ENCODE measurements around the gene MYH7.
"Not testable (repeated sequence)": the region's sequence is repeated elsewhere in the genome, so short reads cannot be mapped to it uniquely, and the experiment has no call there.

The MYH7 gene

GRCh38 chr14:23403908-23404307 lies 31.6 kb downstream of the MYH7 start:
- TF ChIP-seq, protein P1, sequence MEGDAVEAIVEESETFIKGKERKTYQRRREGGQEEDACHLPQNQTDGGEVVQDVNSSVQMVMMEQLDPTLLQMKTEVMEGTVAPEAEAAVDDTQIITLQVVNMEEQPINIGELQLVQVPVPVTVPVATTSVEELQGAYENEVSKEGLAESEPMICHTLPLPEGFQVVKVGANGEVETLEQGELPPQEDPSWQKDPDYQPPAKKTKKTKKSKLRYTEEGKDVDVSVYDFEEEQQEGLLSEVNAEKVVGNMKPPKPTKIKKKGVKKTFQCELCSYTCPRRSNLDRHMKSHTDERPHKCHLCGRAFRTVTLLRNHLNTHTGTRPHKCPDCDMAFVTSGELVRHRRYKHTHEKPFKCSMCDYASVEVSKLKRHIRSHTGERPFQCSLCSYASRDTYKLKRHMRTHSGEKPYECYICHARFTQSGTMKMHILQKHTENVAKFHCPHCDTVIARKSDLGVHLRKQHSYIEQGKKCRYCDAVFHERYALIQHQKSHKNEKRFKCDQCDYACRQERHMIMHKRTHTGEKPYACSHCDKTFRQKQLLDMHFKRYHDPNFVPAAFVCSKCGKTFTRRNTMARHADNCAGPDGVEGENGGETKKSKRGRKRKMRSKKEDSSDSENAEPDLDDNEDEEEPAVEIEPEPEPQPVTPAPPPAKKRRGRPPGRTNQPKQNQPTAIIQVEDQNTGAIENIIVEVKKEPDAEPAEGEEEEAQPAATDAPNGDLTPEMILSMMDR (IDR thresholded peaks at IDR 0.05; ENCODE audit: extremely low read depth, missing control alignments) = no peak
- DNase-seq (ENCODE audit: low spot score) = no peak

GRCh38 chr14:23403139-23403438 lies 32.4 kb downstream of the MYH7 start:
- DNase-seq (ENCODE audit: low spot score) = no peak
- TF ChIP-seq, protein P1 (IDR thresholded peaks at IDR 0.05; ENCODE audit: extremely low read depth, missing control alignments) = no peak

DNA sequence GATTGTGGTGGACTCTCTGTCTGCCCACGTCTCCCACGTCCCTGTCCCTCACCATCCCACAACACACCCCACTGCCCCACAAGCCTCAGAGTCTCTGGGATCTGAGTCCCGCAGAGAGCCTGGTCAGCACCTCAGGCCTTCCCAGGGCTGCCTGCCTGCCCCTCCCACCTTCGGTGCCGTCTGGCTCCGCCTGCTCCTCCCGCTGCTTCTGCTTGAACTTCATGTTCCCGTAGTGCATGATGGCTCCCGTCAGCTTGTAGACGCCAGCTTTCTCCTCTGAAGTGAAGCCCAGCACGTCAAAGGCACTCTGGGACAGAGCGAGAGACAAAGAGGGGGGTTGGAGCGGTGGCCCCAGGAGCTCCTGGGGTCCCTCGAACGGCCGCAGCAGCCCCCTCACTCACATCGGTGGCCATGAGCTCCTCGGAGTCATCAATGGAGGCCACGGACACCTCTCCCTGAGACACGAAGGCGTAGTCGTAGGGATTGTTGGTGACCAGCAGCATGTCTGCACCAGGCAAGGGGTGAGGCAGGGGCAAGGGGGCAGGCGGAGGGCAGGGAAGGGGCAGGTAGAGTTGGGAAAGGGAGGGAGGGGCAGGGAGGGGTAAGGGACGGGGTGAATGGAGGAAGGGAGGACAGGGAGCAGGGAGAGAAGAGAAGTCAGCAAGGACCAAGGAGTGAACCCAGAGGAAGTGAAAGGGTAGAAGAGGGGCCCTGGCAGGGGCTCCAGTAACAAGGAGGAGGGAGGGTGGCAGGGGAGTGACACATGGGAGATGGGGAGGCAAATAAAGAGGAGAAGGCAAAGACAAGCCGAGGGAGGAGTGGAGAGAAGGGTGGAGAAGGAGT lies 32.9 kb downstream of the MYH7 start:
- DNase-seq (ENCODE audit: low spot score) = no peak
- TF ChIP-seq, protein P1 (IDR thresholded peaks at IDR 0.05; ENCODE audit: extremely low read depth, missing control alignments) = no peak

DNA sequence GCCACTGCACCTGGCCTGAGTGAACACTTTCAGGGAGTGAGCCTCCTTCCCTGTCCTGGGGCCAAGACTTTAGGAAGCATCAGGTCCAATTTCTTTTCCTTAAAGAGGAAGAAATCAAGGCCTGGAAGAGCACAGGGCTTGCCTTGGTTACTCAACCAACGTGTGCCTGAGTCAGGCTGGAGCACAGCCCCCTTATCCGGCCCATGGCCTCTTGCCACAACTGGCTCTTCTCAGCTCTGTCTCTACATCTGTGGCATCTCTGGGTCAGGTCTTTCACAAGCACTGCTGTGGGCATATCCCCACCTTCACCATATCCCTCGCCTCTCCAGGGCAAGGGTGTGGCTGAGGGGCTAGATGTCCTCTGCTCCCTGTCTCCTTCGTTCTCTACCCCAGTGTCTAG lies 34.2 kb downstream of the MYH7 start:
- TF ChIP-seq, protein P1 (IDR thresholded peaks at IDR 0.05; ENCODE audit: extremely low read depth, missing control alignments) = no peak
- no peak for DNase-seq (ENCODE audit: low spot score)

GRCh38 chr14:23400496-23401149 lies 34.8 kb downstream of the MYH7 start:
- not testable (repeated sequence) for DNase-seq (ENCODE audit: low spot score)

DNA sequence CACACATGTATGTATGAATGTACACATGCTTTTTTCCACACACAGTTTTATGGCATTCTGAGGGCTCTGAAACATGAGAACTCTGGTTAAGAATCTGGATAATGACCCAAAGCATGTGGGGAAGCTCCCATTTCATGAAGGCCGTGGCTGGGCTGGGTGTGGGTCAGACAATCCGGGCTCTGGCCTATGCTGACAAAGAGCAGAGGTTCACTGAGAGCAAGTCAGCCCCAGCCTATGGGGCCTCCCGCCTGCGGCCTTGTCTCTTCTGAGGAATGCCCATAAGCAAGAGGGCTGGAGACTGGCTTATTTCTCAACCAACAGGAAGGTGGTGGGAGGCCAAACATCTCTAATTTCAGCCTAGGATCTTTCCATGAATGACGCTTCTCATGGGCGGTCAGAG lies 35.9 kb downstream of the MYH7 start:
- DNase-seq (ENCODE audit: low spot score) = no peak
- TF ChIP-seq, protein P1 (IDR thresholded peaks at IDR 0.05; ENCODE audit: extremely low read depth, missing control alignments) = no peak

- TF ChIP-seq, protein P1 (IDR thresholded peaks at IDR 0.05; ENCODE audit: extremely low read depth, missing control alignments) = no peak
These were observed 36.3 kb downstream of the MYH7 start for GRCh38 chr14:23399136-23399535.

DNA sequence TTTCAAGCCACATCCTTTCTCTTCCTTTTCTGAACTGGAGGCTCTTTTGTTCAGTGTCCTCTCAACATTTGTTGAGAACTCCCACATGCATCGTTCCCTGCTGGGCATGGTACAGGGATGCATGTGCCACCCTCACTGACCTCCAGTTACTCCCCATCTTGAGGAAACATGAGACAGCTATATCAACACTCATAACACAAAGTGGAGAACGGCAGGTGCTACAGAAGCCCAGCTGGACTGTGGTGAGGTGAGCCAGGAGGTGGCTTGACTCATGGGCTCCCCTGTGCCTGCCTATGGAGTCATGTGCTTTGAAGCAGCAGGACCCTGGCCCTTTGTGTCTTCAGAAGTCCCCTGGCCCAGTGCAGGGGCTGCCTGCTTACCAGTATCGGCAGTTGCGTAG lies 37.1 kb downstream of the MYH7 start:
- TF ChIP-seq, protein P1 (IDR thresholded peaks at IDR 0.05; ENCODE audit: extremely low read depth, missing control alignments) = no peak
- DNase-seq (ENCODE audit: low spot score) = no peak

More at GRCh38 chr14:23399136-23399535, 36.3 kb downstream of the MYH7 start:
- no peak for DNase-seq (ENCODE audit: low spot score)
